HepG2 (cell line): ENCODE data around the gene ALDH2. TPM values are rescaled to one million over a fixed set of nuclear protein-coding genes. Genes with fewer than 3 reads are reported as not detected.

Experiments used
- FOXA1 ChIP-seq, 2 experiments: fragments of 450-650 bp in 1 of 2; sonication (generic) in 1 of 2; formaldehyde crosslinking in 1 of 2; IDR thresholded peaks; 2 replicates each; pipeline versions ENCODE4 v1.4.0 to v1.6.1; 2016 to 2020; ENCODE audit warnings: missing genetic modification reagents in 1 of 2
- KAT8 ChIP-seq: IDR thresholded peaks from 2 replicates; pipeline ENCODE4 v1.6.1; 2016; ENCODE audit warnings: missing genetic modification reagents, missing compliant biosample characterization
- KMT2B ChIP-seq: IDR thresholded peaks from 2 replicates; pipeline ENCODE4 v1.6.1; 2016; ENCODE audit warnings: missing genetic modification reagents, missing compliant biosample characterization
- MAFK ChIP-seq, 2 experiments: IDR thresholded peaks in 1 of 2; conservative IDR thresholded peaks in 1 of 2; 2 replicates each; pipeline ENCODE4 v1.6.1; 2011; ENCODE audit warnings: improper control_type of control experiment in 2 of 2, low read length in 2 of 2
- MLLT10 ChIP-seq: sonication (generic); formaldehyde crosslinking; IDR thresholded peaks from 2 replicates; pipeline ENCODE4 v1.4.0; 2020; ENCODE audit warnings: missing genetic modification reagents
- PAF1 ChIP-seq: IDR thresholded peaks from 2 replicates; pipeline ENCODE4 v1.6.1; 2016; ENCODE audit warnings: missing genetic modification reagents, missing compliant biosample characterization
- PITX1 ChIP-seq: sonication (generic); formaldehyde crosslinking; IDR thresholded peaks from 2 replicates; pipeline ENCODE4 v1.5.1; 2020; ENCODE audit warnings: mild to moderate bottlenecking, missing genetic modification reagents
- RAD51 ChIP-seq: fragments of 450-650 bp; IDR thresholded peaks from 2 replicates; pipeline ENCODE4 v1.6.1; 2016; ENCODE audit warnings: borderline replicate concordance
- RARG ChIP-seq: sonication (generic); formaldehyde crosslinking; IDR thresholded peaks from 2 replicates; pipeline ENCODE4 v1.4.0; 2020; ENCODE audit warnings: low read depth, mild to moderate bottlenecking, missing genetic modification reagents
- REPIN1 ChIP-seq: sonication (generic); formaldehyde crosslinking; IDR thresholded peaks from 2 replicates; pipeline ENCODE4 v1.8.0; 2022; ENCODE audit warnings: missing genetic modification reagents, low read depth, mild to moderate bottlenecking, borderline replicate concordance
- XRCC5 ChIP-seq: fragments of 200-400 bp; formaldehyde crosslinking; optimal IDR thresholded peaks from 2 replicates; pipeline ENCODE3; 2017; ENCODE audit warnings: mild to moderate bottlenecking, low read length
- ZBTB7B ChIP-seq: sonication (generic); formaldehyde crosslinking; IDR thresholded peaks from 2 replicates; pipeline ENCODE4 v1.4.0; 2020; ENCODE audit warnings: missing genetic modification reagents
- ZFAT ChIP-seq: sonication (generic); formaldehyde crosslinking; conservative IDR thresholded peaks from 2 replicates; pipeline ENCODE4 v1.8.1; 2023; ENCODE audit warnings: missing genetic modification reagents, inconsistent platforms
- ZFP1 ChIP-seq: IDR thresholded peaks from 2 replicates; pipeline ENCODE4 v1.6.1; 2016
- ZMYM4 ChIP-seq: sonication (generic); formaldehyde crosslinking; IDR thresholded peaks from 2 replicates; pipeline ENCODE4 v1.8.1; 2023; ENCODE audit warnings: mild to moderate bottlenecking, missing genetic modification reagents
- ZNF143 ChIP-seq: sonication (generic); formaldehyde crosslinking; IDR thresholded peaks from 2 replicates; pipeline ENCODE4 v1.4.0; 2020; ENCODE audit warnings: missing genetic modification reagents
- ZNF790 ChIP-seq: sonication (generic); formaldehyde crosslinking; IDR thresholded peaks from 2 replicates; pipeline ENCODE4 v1.8.0; 2022; ENCODE audit warnings: missing genetic modification reagents, mild to moderate bottlenecking, borderline replicate concordance
- polyA plus RNA-seq, 8 experiments: library from polyadenylated mRNA; depleted of rRNA in 3 of 8; stranded (reverse) in 7 of 8; unstranded in 1 of 8; fragments of >200 nt; fragmentation: Illumina TruSeq in 4 of 8; extraction: Trizol in 4 of 8; gene quantifications; 2 replicates each; pipeline versions ENCODE4 v1.2.1 to v1.2.3, GENCODE V29; 2011 to 2016; ENCODE audit warnings: low read depth in 4 of 8, missing spikeins in 1 of 8, mixed read lengths in 1 of 8; ENCODE audit not compliant: insufficient read depth in 1 of 8
- total RNA-seq, 5 experiments: library from RNA; depleted of rRNA; stranded (reverse); fragments of >200 nt; fragmentation: Illumina TruSeq; extraction: Trizol; gene quantifications; 2 replicates each; pipeline ENCODE4 v1.2.3, GENCODE V29; 2016; ENCODE audit warnings: low read depth in 1 of 5
- TF ChIP-seq, protein P1 (sequence below): sonication (generic); formaldehyde crosslinking; IDR thresholded peaks from 2 replicates; pipeline ENCODE4 v1.9.0; 2021; ENCODE audit warnings: missing genetic modification reagents, borderline replicate concordance
- TF ChIP-seq, protein P2 (sequence below): sonication (generic); formaldehyde crosslinking; IDR thresholded peaks from 2 replicates; pipeline ENCODE4 v1.5.0; 2020; ENCODE audit warnings: missing genetic modification reagents
- TF ChIP-seq, protein P3 (sequence below): sonication (generic); formaldehyde crosslinking; IDR thresholded peaks from 2 replicates; pipeline ENCODE4 v1.5.1; 2020; ENCODE audit warnings: missing genetic modification reagents, mild to moderate bottlenecking, borderline replicate concordance
- TF ChIP-seq, protein P4 (sequence below): sonication (generic); formaldehyde crosslinking; IDR thresholded peaks from 2 replicates; pipeline ENCODE4 v1.8.1; 2023; ENCODE audit warnings: missing genetic modification reagents, mild to moderate bottlenecking, borderline replicate concordance
- TF ChIP-seq, protein P5 (sequence below): IDR thresholded peaks from 2 replicates; pipeline ENCODE4 v1.6.1; 2016; ENCODE audit warnings: missing genetic modification reagents, missing compliant biosample characterization
- TF ChIP-seq, protein P6 (sequence below): sonication (generic); formaldehyde crosslinking; IDR thresholded peaks from 2 replicates; pipeline ENCODE4 v1.4.0; 2020; ENCODE audit warnings: mild to moderate bottlenecking, missing genetic modification reagents

ALDH2 gene
- total and polyA plus RNA-seq, 2 of the 13 experiments (the other 11 are each of a cell fraction or from before 2014, with no cell fraction given) = 78.8 to 103 TPM

DNA sequence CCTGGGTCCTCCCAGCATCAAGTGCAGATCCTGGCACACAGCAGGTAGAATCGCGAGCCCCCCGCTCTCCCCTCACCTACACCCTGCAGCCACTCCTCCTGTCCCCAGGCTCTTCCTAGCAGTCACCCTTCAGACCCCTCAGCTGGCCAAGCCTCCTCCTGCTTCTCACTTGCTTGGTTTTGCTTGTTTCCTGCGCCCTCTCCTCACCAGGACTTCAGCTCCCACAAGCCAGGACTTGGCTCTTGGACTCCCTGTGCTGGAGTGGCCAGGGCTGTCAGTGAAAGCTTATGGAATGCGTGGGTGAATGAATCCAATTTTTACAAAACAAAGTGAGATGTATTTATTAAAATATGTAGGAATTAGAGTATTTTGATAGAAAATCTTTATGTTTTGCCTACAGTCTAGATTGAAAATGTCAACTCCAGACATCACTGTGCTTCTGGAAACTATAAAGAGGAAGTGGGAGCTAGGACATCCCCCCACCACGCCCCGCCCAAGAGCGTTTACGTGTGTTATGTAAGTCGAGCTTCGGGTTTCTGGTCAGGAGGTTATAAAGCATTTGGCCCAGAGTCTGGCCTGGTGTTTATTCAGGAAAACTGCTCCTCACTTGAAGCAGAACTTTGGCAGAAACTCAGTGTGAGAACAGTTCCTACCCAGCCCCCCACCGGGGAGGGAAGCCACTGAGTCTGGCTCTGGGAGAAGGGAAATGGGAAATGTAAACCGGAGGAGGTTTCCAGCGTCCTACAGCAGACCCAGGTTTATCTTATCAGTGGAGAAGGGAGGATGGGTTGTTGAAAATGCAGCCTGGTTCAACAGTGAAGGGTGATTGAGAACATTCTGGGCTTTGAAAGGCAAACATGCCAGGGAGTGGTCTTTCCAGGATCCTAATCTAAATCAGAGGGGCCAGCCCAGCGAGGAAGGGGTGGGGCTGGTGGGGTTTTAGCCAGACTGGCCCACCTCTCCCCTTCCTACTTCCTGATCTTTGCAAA is 8.8 kb downstream of the ALDH2 start (continued):
- TF ChIP-seq, protein P1, sequence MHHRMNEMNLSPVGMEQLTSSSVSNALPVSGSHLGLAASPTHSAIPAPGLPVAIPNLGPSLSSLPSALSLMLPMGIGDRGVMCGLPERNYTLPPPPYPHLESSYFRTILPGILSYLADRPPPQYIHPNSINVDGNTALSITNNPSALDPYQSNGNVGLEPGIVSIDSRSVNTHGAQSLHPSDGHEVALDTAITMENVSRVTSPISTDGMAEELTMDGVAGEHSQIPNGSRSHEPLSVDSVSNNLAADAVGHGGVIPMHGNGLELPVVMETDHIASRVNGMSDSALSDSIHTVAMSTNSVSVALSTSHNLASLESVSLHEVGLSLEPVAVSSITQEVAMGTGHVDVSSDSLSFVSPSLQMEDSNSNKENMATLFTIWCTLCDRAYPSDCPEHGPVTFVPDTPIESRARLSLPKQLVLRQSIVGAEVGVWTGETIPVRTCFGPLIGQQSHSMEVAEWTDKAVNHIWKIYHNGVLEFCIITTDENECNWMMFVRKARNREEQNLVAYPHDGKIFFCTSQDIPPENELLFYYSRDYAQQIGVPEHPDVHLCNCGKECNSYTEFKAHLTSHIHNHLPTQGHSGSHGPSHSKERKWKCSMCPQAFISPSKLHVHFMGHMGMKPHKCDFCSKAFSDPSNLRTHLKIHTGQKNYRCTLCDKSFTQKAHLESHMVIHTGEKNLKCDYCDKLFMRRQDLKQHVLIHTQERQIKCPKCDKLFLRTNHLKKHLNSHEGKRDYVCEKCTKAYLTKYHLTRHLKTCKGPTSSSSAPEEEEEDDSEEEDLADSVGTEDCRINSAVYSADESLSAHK (CRISPR knock-in tag) = no peak
- TF ChIP-seq REPIN1 (no peak), ZFP1 (0 out of 2 replicates have a peak, but pooled peaks have one; percentile 39), KAT8 (CRISPR knock-in tag) (peak; percentile 57), XRCC5 (no peak), ZNF790 (no peak), ZNF143 (CRISPR knock-in tag) (no peak), ZFAT (no peak), FOXA1 (IDR thresholded peaks at IDR 0.05) (no peak), FOXA1 (CRISPR knock-in tag; IDR thresholded peaks at IDR 0.05) (peak; percentile 30; the same call in 1 of the 2 replicates), MAFK (conservative IDR thresholded peaks at IDR 0.05 in 1 of 2, IDR thresholded peaks at IDR 0.05 in 1 of 2; ENCODE audit: low read length in 2 of 2) (no peak), MLLT10 (CRISPR knock-in tag) (no peak), ZBTB7B (CRISPR knock-in tag) (peak; percentile 28; the same call in 1 of the 2 replicates), PAF1 (CRISPR knock-in tag) (no peak), PITX1 (CRISPR knock-in tag) (0 out of 2 replicates have a peak, but pooled peaks have one; percentile 43), ZMYM4 (0 out of 2 replicates have a peak, but pooled peaks have one; percentile 25), KMT2B (CRISPR knock-in tag) (no peak), RARG (CRISPR knock-in tag) (no peak), RAD51 (no peak)
- TF ChIP-seq, protein P2, sequence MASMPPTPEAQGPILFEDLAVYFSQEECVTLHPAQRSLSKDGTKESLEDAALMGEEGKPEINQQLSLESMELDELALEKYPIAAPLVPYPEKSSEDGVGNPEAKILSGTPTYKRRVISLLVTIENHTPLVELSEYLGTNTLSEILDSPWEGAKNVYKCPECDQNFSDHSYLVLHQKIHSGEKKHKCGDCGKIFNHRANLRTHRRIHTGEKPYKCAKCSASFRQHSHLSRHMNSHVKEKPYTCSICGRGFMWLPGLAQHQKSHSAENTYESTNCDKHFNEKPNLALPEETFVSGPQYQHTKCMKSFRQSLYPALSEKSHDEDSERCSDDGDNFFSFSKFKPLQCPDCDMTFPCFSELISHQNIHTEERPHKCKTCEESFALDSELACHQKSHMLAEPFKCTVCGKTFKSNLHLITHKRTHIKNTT (CRISPR knock-in tag) = no peak
- TF ChIP-seq, protein P3, sequence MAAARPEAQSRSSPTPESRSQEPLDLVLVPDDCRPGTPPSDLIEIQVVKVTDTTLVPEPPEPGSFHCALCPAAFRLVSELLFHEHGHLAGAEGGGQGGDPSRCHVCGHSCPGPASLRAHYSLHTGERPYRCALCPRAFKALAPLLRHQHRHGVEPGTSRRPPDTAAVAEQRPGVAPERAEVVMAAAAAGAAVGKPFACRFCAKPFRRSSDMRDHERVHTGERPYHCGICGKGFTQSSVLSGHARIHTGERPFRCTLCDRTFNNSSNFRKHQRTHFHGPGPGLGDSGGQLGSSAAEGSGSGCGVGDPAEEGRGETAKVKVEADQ (CRISPR knock-in tag) = no peak
- TF ChIP-seq, protein P4, sequence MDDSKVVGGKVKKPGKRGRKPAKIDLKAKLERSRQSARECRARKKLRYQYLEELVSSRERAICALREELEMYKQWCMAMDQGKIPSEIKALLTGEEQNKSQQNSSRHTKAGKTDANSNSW (CRISPR knock-in tag) = no peak
- TF ChIP-seq, protein P5, sequence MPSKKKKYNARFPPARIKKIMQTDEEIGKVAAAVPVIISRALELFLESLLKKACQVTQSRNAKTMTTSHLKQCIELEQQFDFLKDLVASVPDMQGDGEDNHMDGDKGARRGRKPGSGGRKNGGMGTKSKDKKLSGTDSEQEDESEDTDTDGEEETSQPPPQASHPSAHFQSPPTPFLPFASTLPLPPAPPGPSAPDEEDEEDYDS = peak; percentile 55; the same call in 1 of the 2 replicates
- TF ChIP-seq, protein P6, sequence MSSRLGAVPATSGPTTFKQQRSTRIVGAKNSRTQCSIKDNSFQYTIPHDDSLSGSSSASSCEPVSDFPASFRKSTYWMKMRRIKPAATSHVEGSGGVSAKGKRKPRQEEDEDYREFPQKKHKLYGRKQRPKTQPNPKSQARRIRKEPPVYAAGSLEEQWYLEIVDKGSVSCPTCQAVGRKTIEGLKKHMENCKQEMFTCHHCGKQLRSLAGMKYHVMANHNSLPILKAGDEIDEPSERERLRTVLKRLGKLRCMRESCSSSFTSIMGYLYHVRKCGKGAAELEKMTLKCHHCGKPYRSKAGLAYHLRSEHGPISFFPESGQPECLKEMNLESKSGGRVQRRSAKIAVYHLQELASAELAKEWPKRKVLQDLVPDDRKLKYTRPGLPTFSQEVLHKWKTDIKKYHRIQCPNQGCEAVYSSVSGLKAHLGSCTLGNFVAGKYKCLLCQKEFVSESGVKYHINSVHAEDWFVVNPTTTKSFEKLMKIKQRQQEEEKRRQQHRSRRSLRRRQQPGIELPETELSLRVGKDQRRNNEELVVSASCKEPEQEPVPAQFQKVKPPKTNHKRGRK (CRISPR knock-in tag) = no peak
